HEK293 (cell line): ENCODE results near the gene PAIP1.
A peak's percentile ranks its signal among the peaks of the same experiment; 100 is the strongest.

Experiments used
- CTCF ChIA-PET: fragments of 350-600 bp; formaldehyde crosslinking; extraction: SDS; loops from one replicate; lab custom pipeline; 2021; ENCODE audit warnings: antibody characterized with exemption; lab: Yijun Ruan, JAX
- POLR2A ChIA-PET: fragments of 300-600 bp; formaldehyde crosslinking; extraction: SDS; loops from one replicate; lab custom pipeline; 2020; ENCODE audit warnings: antibody characterized with exemption, inconsistent platforms; lab: Yijun Ruan, JAX
- H3K27ac ChIP-seq: fragments of 200-500 bp; sonication (Bioruptor generic); 2 replicates; pipeline ENCODE4 v1.5.1; 2014; ENCODE audit warnings: low read depth, low read length, control low read depth, inconsistent platforms; ENCODE audit errors: extremely low read depth
- H3K36me3 ChIP-seq, 2 experiments: fragments of 200-500 bp in 1 of 2; sonication (Bioruptor generic) in 1 of 2; 1 replicate in 1 of 2; 2 replicates in 1 of 2; pipeline ENCODE4 v1.5.1; 2014 to 2017; ENCODE audit warnings: inconsistent platforms in 2 of 2, low read length in 2 of 2; ENCODE audit not compliant: control insufficient read depth in 2 of 2, insufficient read depth in 1 of 2
- H3K4me1 ChIP-seq: fragments of 200-500 bp; sonication (Bioruptor generic); 2 replicates; pipeline ENCODE4 v1.5.1; 2014; ENCODE audit warnings: mild to moderate bottlenecking, low read length, inconsistent platforms; ENCODE audit not compliant: control insufficient read depth, insufficient read depth
- H3K4me3 ChIP-seq: 2 replicates; pipeline ENCODE4 v1.5.1; 2011; ENCODE audit warnings: low read depth, mild to moderate bottlenecking, control low read depth, low read length, moderate library complexity
- H3K9me3 ChIP-seq: fragments of 200-500 bp; sonication (Bioruptor generic); 2 replicates; pipeline ENCODE4 v1.5.1; 2014; ENCODE audit warnings: low read depth, low read length, inconsistent platforms; ENCODE audit not compliant: control insufficient read depth, insufficient read depth
- FEZF1 ChIP-seq: fragments of 450-650 bp; formaldehyde crosslinking; IDR thresholded peaks from 2 replicates; pipeline ENCODE4 v1.5.1; 2016; ENCODE audit warnings: missing biosample characterization, missing genetic modification characterization
- HOXC10 ChIP-seq: sonication (generic); formaldehyde crosslinking; IDR thresholded peaks from 2 replicates; pipeline ENCODE4 v1.8.1; 2023; ENCODE audit warnings: mild to moderate bottlenecking, missing genetic modification reagents
- KLF8 ChIP-seq: fragments of 450-650 bp; formaldehyde crosslinking; IDR thresholded peaks from 2 replicates; pipeline ENCODE4 v1.5.1; 2016; ENCODE audit warnings: missing biosample characterization, missing genetic modification characterization
- KLF9 ChIP-seq: fragments of 450-650 bp; formaldehyde crosslinking; IDR thresholded peaks from 2 replicates; pipeline ENCODE4 v1.5.1; 2016; ENCODE audit warnings: missing biosample characterization, missing genetic modification characterization, low read depth
- MEIS1 ChIP-seq: sonication (generic); formaldehyde crosslinking; IDR thresholded peaks from 2 replicates; pipeline ENCODE4 v1.8.1; 2022; ENCODE audit warnings: missing genetic modification reagents, mild to moderate bottlenecking, borderline replicate concordance
- PRDM10 ChIP-seq: fragments of 450-650 bp; formaldehyde crosslinking; IDR thresholded peaks from 2 replicates; pipeline ENCODE4 v1.5.1; 2016; ENCODE audit warnings: missing biosample characterization, missing genetic modification characterization
- REPIN1 ChIP-seq: fragments of 450-650 bp; formaldehyde crosslinking; IDR thresholded peaks from 2 replicates; pipeline ENCODE4 v1.5.1; 2017; ENCODE audit warnings: missing biosample characterization, missing genetic modification characterization, low read depth
- YY1 ChIP-seq: fragments of 450-650 bp; formaldehyde crosslinking; IDR thresholded peaks from 2 replicates; pipeline ENCODE4 v1.5.1; 2018; ENCODE audit warnings: missing biosample characterization, missing genetic modification characterization
- ZBTB48 ChIP-seq: fragments of 450-650 bp; formaldehyde crosslinking; IDR thresholded peaks from 2 replicates; pipeline ENCODE4 v1.5.1; 2016; ENCODE audit warnings: missing biosample characterization, missing genetic modification characterization
- ZNF112 ChIP-seq: fragments of 450-650 bp; formaldehyde crosslinking; IDR thresholded peaks from 2 replicates; pipeline ENCODE4 v1.5.0; 2017; ENCODE audit warnings: missing biosample characterization, missing genetic modification characterization
- ZNF114 ChIP-seq: fragments of 450-650 bp; formaldehyde crosslinking; IDR thresholded peaks from 2 replicates; pipeline ENCODE4 v1.5.0; 2017; ENCODE audit warnings: missing biosample characterization, missing genetic modification characterization
- ZNF155 ChIP-seq: fragments of 450-650 bp; formaldehyde crosslinking; IDR thresholded peaks from 2 replicates; pipeline ENCODE4 v1.5.1; 2016; ENCODE audit warnings: missing biosample characterization, missing genetic modification characterization
- ZNF19 ChIP-seq: fragments of 450-650 bp; formaldehyde crosslinking; IDR thresholded peaks from 2 replicates; pipeline ENCODE4; 2016; ENCODE audit warnings: missing biosample characterization, missing genetic modification characterization, low read depth
- ZNF335 ChIP-seq: fragments of 450-650 bp; formaldehyde crosslinking; conservative IDR thresholded peaks from 2 replicates; pipeline ENCODE4 v1.5.1; 2016; ENCODE audit warnings: missing biosample characterization, missing genetic modification characterization
- ZNF366 ChIP-seq: fragments of 450-650 bp; formaldehyde crosslinking; conservative IDR thresholded peaks from 2 replicates; pipeline ENCODE4 v1.5.1; 2016; ENCODE audit warnings: missing biosample characterization, missing genetic modification characterization
- ZNF398 ChIP-seq: fragments of 450-650 bp; formaldehyde crosslinking; IDR thresholded peaks from 2 replicates; pipeline ENCODE4 v1.5.1; 2017; ENCODE audit warnings: missing biosample characterization, missing genetic modification characterization
- ZNF423 ChIP-seq: fragments of 450-650 bp; formaldehyde crosslinking; IDR thresholded peaks from 2 replicates; pipeline ENCODE4 v1.5.1; 2016; ENCODE audit warnings: missing biosample characterization, missing genetic modification characterization
- ZNF48 ChIP-seq: fragments of 450-650 bp; formaldehyde crosslinking; IDR thresholded peaks from 2 replicates; pipeline ENCODE4 v1.5.1; 2016; ENCODE audit warnings: missing biosample characterization, missing genetic modification characterization
- ZNF555 ChIP-seq: fragments of 450-650 bp; formaldehyde crosslinking; conservative IDR thresholded peaks from 2 replicates; pipeline ENCODE4 v1.5.1; 2017; ENCODE audit warnings: missing biosample characterization, mild to moderate bottlenecking, missing genetic modification characterization, inconsistent platforms
- ZNF560 ChIP-seq: fragments of 450-650 bp; formaldehyde crosslinking; IDR thresholded peaks from 2 replicates; pipeline ENCODE4 v1.5.1; 2017; ENCODE audit warnings: missing biosample characterization, missing genetic modification characterization, borderline replicate concordance
- ZNF580 ChIP-seq: fragments of 450-650 bp; formaldehyde crosslinking; IDR thresholded peaks from 2 replicates; pipeline ENCODE4 v1.5.1; 2016; ENCODE audit warnings: missing biosample characterization, missing genetic modification characterization
- ZNF610 ChIP-seq: fragments of 450-650 bp; formaldehyde crosslinking; IDR thresholded peaks from 2 replicates; pipeline ENCODE4 v1.5.1; 2016; ENCODE audit warnings: missing biosample characterization, missing genetic modification characterization, borderline replicate concordance
- ZNF660 ChIP-seq: fragments of 450-650 bp; IDR thresholded peaks from 2 replicates; pipeline ENCODE4 v1.5.1; 2018; ENCODE audit warnings: missing biosample characterization, mild to moderate bottlenecking, missing genetic modification characterization
- ZNF670 ChIP-seq: fragments of 450-650 bp; formaldehyde crosslinking; IDR thresholded peaks from 2 replicates; pipeline ENCODE4 v1.5.1; 2016; ENCODE audit warnings: missing biosample characterization, missing genetic modification characterization, low read depth
- ZNF777 ChIP-seq: fragments of 450-650 bp; formaldehyde crosslinking; IDR thresholded peaks from 2 replicates; pipeline ENCODE4 v1.5.1; 2017; ENCODE audit warnings: missing biosample characterization, missing genetic modification characterization, borderline replicate concordance
- ZNF792 ChIP-seq: fragments of 450-650 bp; formaldehyde crosslinking; IDR thresholded peaks from 2 replicates; pipeline ENCODE4 v1.5.1; 2016; ENCODE audit warnings: missing biosample characterization, missing genetic modification characterization
- ZNF830 ChIP-seq: fragments of 450-650 bp; IDR thresholded peaks from 2 replicates; pipeline ENCODE4 v1.5.0; 2018; ENCODE audit warnings: missing biosample characterization, missing genetic modification characterization, low read depth, mild to moderate bottlenecking, moderate library complexity
- ZSCAN30 ChIP-seq: fragments of 450-650 bp; IDR thresholded peaks from 2 replicates; pipeline ENCODE4 v1.5.1; 2018; ENCODE audit warnings: missing biosample characterization, mild to moderate bottlenecking, missing genetic modification characterization, moderate library complexity
- ZXDB ChIP-seq: fragments of 450-650 bp; formaldehyde crosslinking; IDR thresholded peaks from 2 replicates; pipeline ENCODE4 v1.5.1; 2016; ENCODE audit warnings: missing biosample characterization, missing genetic modification characterization
- TF ChIP-seq, protein P1 (sequence below): fragments of 450-650 bp; formaldehyde crosslinking; IDR thresholded peaks from 2 replicates; pipeline ENCODE4 v1.5.0; 2017; ENCODE audit warnings: missing biosample characterization, missing genetic modification characterization, borderline replicate concordance

PAIP1 gene

GRCh38 chr5:43602461-43603343 is 45.8 kb upstream of the PAIP1 start, which contains the start of gene NNT:
Gene NNT, plus strand, starts transcription at chr5:43603180. Its CDS starts 6,016 bp downstream, at chr5:43609196.
- no peaks in the 10 kb centered on the region for H3K9me3 ChIP-seq
- peaks cover 20% of the 10 kb centered on the region for H3K4me1 ChIP-seq
- no peaks in the 10 kb centered on the region for H3K36me3 ChIP-seq
- H3K27ac ChIP-seq = peak within 1 kb of the TSS; percentile 82
- POLR2A ChIA-PET = interaction anchor here (0.6 to 2.3 kb wide), 10 partner anchors 10 to 1673 kb away, joined by 3 to 23 read pairs (median 4); partner anchors contain the start of genes C5orf34 and TMEM267
- CTCF ChIA-PET = interaction anchor here (0.7 to 1.4 kb wide), 5 partner anchors 11 to 119 kb away, joined by 3 to 7 read pairs (median 3); partner anchors contain the start of gene TMEM267
- H3K4me3 ChIP-seq = peak within 1 kb of the TSS; percentile 90
- TF ChIP-seq ZNF48 (tag by site-specific recombination) (no peak), ZNF366 (tag by site-specific recombination) (no peak), REPIN1 (no peak), ZNF580 (tag by site-specific recombination) (peak; percentile 46; the same call in 1 of the 2 replicates), FEZF1 (tag by site-specific recombination) (no peak), KLF9 (peak; percentile 47), ZNF423 (tag by site-specific recombination) (no peak), ZNF555 (tag by site-specific recombination) (no peak), ZNF112 (no peak), ZNF335 (peak; percentile 98), ZNF114 (tag by site-specific recombination) (no peak), ZNF660 (tag by site-specific recombination) (peak; percentile 81), ZSCAN30 (tag by site-specific recombination) (peak; percentile 74), ZNF19 (tag by site-specific recombination) (no peak), ZBTB48 (no peak), ZNF792 (tag by site-specific recombination) (no peak), MEIS1 (CRISPR knock-in tag) (no peak), ZNF560 (no peak), ZNF398 (tag by site-specific recombination) (peak; percentile 84), ZNF777 (tag by site-specific recombination) (no peak), ZNF670 (tag by site-specific recombination) (no peak), KLF8 (tag by site-specific recombination) (peak; percentile 90), YY1 (tag by site-specific recombination) (no peak), ZNF610 (tag by site-specific recombination) (no peak; the same call in 1 of the 2 replicates), ZXDB (tag by site-specific recombination) (peak; percentile 76; the same call in 1 of the 2 replicates), ZNF830 (tag by site-specific recombination) (no peak), HOXC10 (CRISPR knock-in tag) (no peak), PRDM10 (peak; percentile 46), ZNF155 (tag by site-specific recombination) (no peak)
- TF ChIP-seq, protein P1, sequence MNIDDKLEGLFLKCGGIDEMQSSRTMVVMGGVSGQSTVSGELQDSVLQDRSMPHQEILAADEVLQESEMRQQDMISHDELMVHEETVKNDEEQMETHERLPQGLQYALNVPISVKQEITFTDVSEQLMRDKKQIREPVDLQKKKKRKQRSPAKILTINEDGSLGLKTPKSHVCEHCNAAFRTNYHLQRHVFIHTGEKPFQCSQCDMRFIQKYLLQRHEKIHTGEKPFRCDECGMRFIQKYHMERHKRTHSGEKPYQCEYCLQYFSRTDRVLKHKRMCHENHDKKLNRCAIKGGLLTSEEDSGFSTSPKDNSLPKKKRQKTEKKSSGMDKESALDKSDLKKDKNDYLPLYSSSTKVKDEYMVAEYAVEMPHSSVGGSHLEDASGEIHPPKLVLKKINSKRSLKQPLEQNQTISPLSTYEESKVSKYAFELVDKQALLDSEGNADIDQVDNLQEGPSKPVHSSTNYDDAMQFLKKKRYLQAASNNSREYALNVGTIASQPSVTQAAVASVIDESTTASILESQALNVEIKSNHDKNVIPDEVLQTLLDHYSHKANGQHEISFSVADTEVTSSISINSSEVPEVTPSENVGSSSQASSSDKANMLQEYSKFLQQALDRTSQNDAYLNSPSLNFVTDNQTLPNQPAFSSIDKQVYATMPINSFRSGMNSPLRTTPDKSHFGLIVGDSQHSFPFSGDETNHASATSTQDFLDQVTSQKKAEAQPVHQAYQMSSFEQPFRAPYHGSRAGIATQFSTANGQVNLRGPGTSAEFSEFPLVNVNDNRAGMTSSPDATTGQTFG = no peak
